Trophoblast cell (in vitro differentiated cells and primary cell): ENCODE results near the gene FBP2.

ENCODE experiments used
- DNase-seq, 2 donors: peaks; one replicate each; pipeline ENCODE4 v3.0.0-alpha.2; 2016
- H2AFZ ChIP-seq: 2 replicates; pipeline ENCODE4 v1.6.1; 2013; ENCODE audit warnings: low read length, moderate library complexity, mild to moderate bottlenecking; ENCODE audit not compliant: insufficient read depth, poor library complexity
- H2AK5ac ChIP-seq: 2 replicates; pipeline ENCODE4 v1.6.1; 2013; ENCODE audit warnings: mild to moderate bottlenecking, low read length
- H2BK120ac ChIP-seq: 2 replicates; pipeline ENCODE4 v1.6.1; 2013; ENCODE audit warnings: low read length, mild to moderate bottlenecking, moderate library complexity; ENCODE audit not compliant: insufficient read depth, poor library complexity
- H2BK12ac ChIP-seq: 2 replicates; pipeline ENCODE4 v1.6.1; 2013; ENCODE audit warnings: mild to moderate bottlenecking, low read length, moderate library complexity
- H2BK5ac ChIP-seq: 2 replicates; pipeline ENCODE4 v1.6.1; 2013; ENCODE audit warnings: low read length, low read depth, moderate library complexity, mild to moderate bottlenecking; ENCODE audit not compliant: poor library complexity
- H3K14ac ChIP-seq: 2 replicates; pipeline ENCODE4 v1.6.1; 2013; ENCODE audit warnings: mild to moderate bottlenecking, low read length
- H3K18ac ChIP-seq: 2 replicates; pipeline ENCODE4 v1.6.1; 2013; ENCODE audit warnings: mild to moderate bottlenecking, low read length
- H3K23ac ChIP-seq: 2 replicates; pipeline ENCODE4 v1.6.1; 2013; ENCODE audit warnings: low read length
- H3K27ac ChIP-seq: 2 replicates; pipeline ENCODE4 v1.5.1; 2013; ENCODE audit warnings: low read depth, mild to moderate bottlenecking, inconsistent platforms, low read length, moderate library complexity
- H3K27me3 ChIP-seq: 2 replicates; pipeline ENCODE4 v1.6.1; 2013; ENCODE audit warnings: inconsistent platforms, mild to moderate bottlenecking, low read length, moderate library complexity; ENCODE audit not compliant: insufficient read depth
- H3K36me3 ChIP-seq, 2 experiments: 1 replicate in 1 of 2; 2 replicates in 1 of 2; pipeline ENCODE4 v1.6.1; 2013; ENCODE audit warnings: low read length in 2 of 2, mild to moderate bottlenecking in 2 of 2, moderate library complexity in 1 of 2; ENCODE audit not compliant: insufficient read depth in 2 of 2, control insufficient read depth in 1 of 2
- H3K4ac ChIP-seq: 2 replicates; pipeline ENCODE4 v1.6.1; 2013; ENCODE audit warnings: low read depth, mild to moderate bottlenecking, low read length, moderate library complexity
- H3K4me1 ChIP-seq, 2 experiments: 1 replicate in 1 of 2; 2 replicates in 1 of 2; pipeline ENCODE4 v1.6.1; 2013; ENCODE audit warnings: low read length in 2 of 2, mild to moderate bottlenecking in 2 of 2, moderate library complexity in 1 of 2; ENCODE audit not compliant: insufficient read depth in 2 of 2, control insufficient read depth in 1 of 2
- H3K4me2 ChIP-seq: 2 replicates; pipeline ENCODE4 v1.6.1; 2013; ENCODE audit warnings: inconsistent platforms, mild to moderate bottlenecking, low read length, moderate library complexity
- H3K4me3 ChIP-seq: 2 replicates; pipeline ENCODE4 v1.5.1; 2013; ENCODE audit warnings: mild to moderate bottlenecking, low read depth, low read length, inconsistent platforms
- H3K79me1 ChIP-seq: one replicate; pipeline ENCODE4 v1.6.1; 2013; ENCODE audit warnings: low read length
- H3K79me2 ChIP-seq: 2 replicates; pipeline ENCODE4 v1.6.1; 2013; ENCODE audit warnings: low read length, mild to moderate bottlenecking; ENCODE audit not compliant: control insufficient read depth, insufficient read depth, poor library complexity
- H3K9ac ChIP-seq: 2 replicates; pipeline ENCODE4 v1.6.1; 2013; ENCODE audit warnings: mild to moderate bottlenecking, low read length
- H3K9me3 ChIP-seq: 2 replicates; pipeline ENCODE4 v1.6.1; 2013; ENCODE audit warnings: low read depth, mild to moderate bottlenecking, control low read depth, inconsistent platforms, low read length; ENCODE audit not compliant: insufficient read depth
- H4K12ac ChIP-seq: 2 replicates; pipeline ENCODE4 v1.6.1; 2013; ENCODE audit warnings: low read depth, mild to moderate bottlenecking, low read length, moderate library complexity
- H4K8ac ChIP-seq: 2 replicates; pipeline ENCODE4 v1.6.1; 2013; ENCODE audit warnings: low read depth, mild to moderate bottlenecking, low read length, moderate library complexity
- H4K91ac ChIP-seq: one replicate; pipeline ENCODE4 v1.6.1; 2013; ENCODE audit warnings: low read depth, mild to moderate bottlenecking, low read length, moderate library complexity
- WGBS: extraction: QIAGEN DNeasy Blood & Tissue Kit; methylation state at CpG from one replicate; pipeline ENCODE4 v1.1.7; 2013; ENCODE audit warnings: missing lambda C conversion rate; ENCODE audit not compliant: insufficient read length, insufficient coverage; ENCODE audit errors: extremely low coverage; 5-methylcytosine and 5-hydroxymethylcytosine counted together

Gene FBP2

DNA sequence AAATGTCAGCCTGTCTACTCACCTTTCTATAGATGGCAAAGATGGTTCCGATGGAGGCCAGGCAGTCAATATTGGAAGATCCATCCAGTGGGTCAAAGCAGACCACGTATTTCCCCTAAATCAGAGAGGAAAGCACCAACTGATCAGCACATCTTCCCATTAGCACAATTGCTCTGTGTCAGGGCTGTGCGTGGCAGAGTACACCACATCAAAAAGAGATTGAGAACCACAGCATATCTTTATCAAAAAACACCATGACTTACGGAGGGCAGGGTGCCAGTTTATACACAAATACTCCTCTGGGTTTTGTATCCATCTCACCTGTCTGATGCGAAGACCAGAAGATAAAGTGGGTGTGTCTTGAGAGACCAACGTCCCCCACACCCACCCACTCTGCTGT, 9.1 kb downstream of the FBP2 start:
- no peaks in the 10 kb centered on the region for H3K36me3 ChIP-seq
- no peak overlapping the region for H2BK12ac ChIP-seq
- H4K8ac ChIP-seq = no peak overlapping the region
- no peak overlapping the region for H4K91ac ChIP-seq
- H2BK5ac ChIP-seq = no peak overlapping the region
- H3K14ac ChIP-seq = no peak overlapping the region
- H3K4me2 ChIP-seq = no peak overlapping the region
- no peaks in the 10 kb centered on the region for H3K79me1 ChIP-seq
- no peak for DNase-seq
- H3K9ac ChIP-seq = no peak overlapping the region
- H2AFZ ChIP-seq = no peak overlapping the region
- no peak overlapping the region for H4K12ac ChIP-seq
- no peak overlapping the region for H3K23ac ChIP-seq
- no peak overlapping the region for H3K4ac ChIP-seq
- no peaks in the 10 kb centered on the region for H3K9me3 ChIP-seq
- no peaks in the 10 kb centered on the region for H3K79me2 ChIP-seq
- no peak overlapping the region for H2AK5ac ChIP-seq
- no peak overlapping the region for H3K18ac ChIP-seq
- no peak overlapping the region for H3K27ac ChIP-seq
- no peak overlapping the region for H2BK120ac ChIP-seq
- H3K27me3 ChIP-seq = no peaks in the 10 kb centered on the region
- WGBS = no CpG with 5 or more reads among the region's 6 CpGs
- peaks cover 0 to 2% of the 10 kb centered on the region in 2 experiments for H3K4me1 ChIP-seq
- H3K4me3 ChIP-seq = no peak overlapping the region

DNA sequence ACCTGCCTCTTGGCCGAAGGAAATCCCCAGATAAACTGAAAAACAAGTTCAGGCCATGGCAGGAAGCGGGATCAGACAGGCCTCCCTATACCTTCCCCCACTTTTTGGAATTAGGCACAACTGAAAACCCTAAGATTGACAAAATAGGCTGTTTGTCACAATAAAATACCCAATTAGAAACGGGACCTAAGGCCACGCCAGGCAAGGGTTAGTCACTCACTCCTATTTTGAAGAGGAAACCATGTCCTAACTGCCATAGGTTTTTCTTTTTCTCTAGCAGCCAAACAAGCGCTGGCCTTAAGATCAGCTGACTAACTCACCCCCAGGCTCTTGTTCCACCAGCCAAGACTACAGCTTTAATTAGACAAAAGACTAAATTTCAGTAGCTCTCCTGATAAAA, 11.9 kb downstream of the FBP2 start:
- Histone ChIP-seq H4K8ac (no peak overlapping the region), H3K9me3 (no peaks in the 10 kb centered on the region), H2BK120ac (no peak overlapping the region), H3K27ac (no peak overlapping the region), H3K27me3 (no peaks in the 10 kb centered on the region), H3K4me2 (no peak overlapping the region), H3K4me3 (no peak overlapping the region), H3K79me2 (no peaks in the 10 kb centered on the region), H3K36me3 (no peaks in the 10 kb centered on the region), H3K18ac (no peak overlapping the region), H2BK5ac (no peak overlapping the region), H4K12ac (no peak overlapping the region), H3K14ac (no peak overlapping the region), H2BK12ac (no peak overlapping the region), H3K9ac (no peak overlapping the region), H3K79me1 (no peaks in the 10 kb centered on the region), H2AK5ac (no peak overlapping the region), H4K91ac (no peak overlapping the region), H3K4ac (no peak overlapping the region), H2AFZ (no peak overlapping the region), H3K23ac (no peak overlapping the region), H3K4me1 (peaks cover 0 to 1% of the 10 kb centered on the region in 2 experiments)
- no CpG with 5 or more reads among the region's 5 CpGs for WGBS
- DNase-seq = no peak

- WGBS = no CpG with 5 or more reads among the region's 2 CpGs
- Histone ChIP-seq H3K36me3 (no peaks in the 10 kb centered on the region), H4K91ac (no peak overlapping the region), H2BK5ac (no peak overlapping the region), H2AK5ac (no peak overlapping the region), H3K14ac (no peak overlapping the region), H4K12ac (no peak overlapping the region), H3K4me1 (no peaks in the 10 kb centered on the region), H3K18ac (no peak overlapping the region), H3K4me3 (no peak overlapping the region), H3K9me3 (no peaks in the 10 kb centered on the region), H3K4ac (no peak overlapping the region), H3K79me1 (no peaks in the 10 kb centered on the region), H2BK12ac (no peak overlapping the region), H3K79me2 (no peaks in the 10 kb centered on the region), H3K9ac (no peak overlapping the region), H4K8ac (no peak overlapping the region), H3K4me2 (no peak overlapping the region), H2BK120ac (no peak overlapping the region), H3K27me3 (no peaks in the 10 kb centered on the region), H3K23ac (no peak overlapping the region), H3K27ac (no peak overlapping the region), H2AFZ (no peak overlapping the region)
- no peak for DNase-seq
Observed at GRCh38 chr9:94577571-94577970, 16.1 kb downstream of the FBP2 start.

- Histone ChIP-seq H4K12ac (no peak overlapping the region), H2AK5ac (no peak overlapping the region), H3K4me1 (no peaks in the 10 kb centered on the region), H3K79me1 (no peaks in the 10 kb centered on the region), H2BK120ac (no peak overlapping the region), H3K79me2 (no peaks in the 10 kb centered on the region), H3K4me2 (no peak overlapping the region), H3K27ac (no peak overlapping the region), H3K4me3 (no peak overlapping the region), H3K27me3 (no peaks in the 10 kb centered on the region), H2AFZ (no peak overlapping the region), H4K8ac (no peak overlapping the region), H3K23ac (no peak overlapping the region), H3K4ac (no peak overlapping the region), H3K36me3 (no peaks in the 10 kb centered on the region), H4K91ac (no peak overlapping the region), H2BK12ac (no peak overlapping the region), H3K9ac (no peak overlapping the region), H3K9me3 (no peaks in the 10 kb centered on the region), H3K14ac (no peak overlapping the region), H3K18ac (no peak overlapping the region), H2BK5ac (no peak overlapping the region)
- DNase-seq = no peak
- WGBS = no CpG with 5 or more reads among the region's 1 CpG
Observed at GRCh38 chr9:94577036-94577435, 16.6 kb downstream of the FBP2 start.
